ENCODE results near the gene NNMT. TPM values are rescaled to one million over a fixed set of nuclear protein-coding genes. Genes with fewer than 3 reads are reported as not detected.

NNMT gene
- total RNA-seq, 1 donor from 2014 or later = 32.6 TPM

DNA sequence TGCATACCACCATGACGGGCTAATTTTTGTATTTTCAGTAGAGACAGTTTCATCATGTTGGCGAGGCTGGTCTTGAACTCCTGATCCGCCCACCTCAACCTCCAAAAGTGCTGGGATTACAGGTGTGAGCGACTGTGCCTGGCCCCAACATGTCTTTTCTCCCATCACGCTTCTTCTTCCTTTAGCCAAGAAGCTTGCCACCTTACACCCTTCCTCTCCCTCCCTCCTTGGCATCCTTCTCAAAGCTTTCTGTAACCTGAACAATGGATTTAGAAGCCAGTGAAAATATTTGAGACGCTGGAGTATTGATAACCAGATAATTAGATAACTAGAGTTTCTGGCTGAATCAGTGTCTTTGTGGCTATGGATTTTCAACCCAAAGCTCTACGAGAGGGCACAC lies 11.3 kb upstream of the NNMT start:
- no peaks in the 10 kb centered on the region for H3K9me3 ChIP-seq (replicated peaks)
- peaks cover 30% of the 10 kb centered on the region for H3K4me1 ChIP-seq
- peaks cover 5% of the 10 kb centered on the region for H3K27me3 ChIP-seq (ENCODE audit: low read depth)
- H3K27ac ChIP-seq (replicated peaks) = no peak overlapping the region
- no peak overlapping the region for H3K4me3 ChIP-seq
- intact Hi-C loops (cut with micrococcal nuclease) = no loop called here
- DNase-seq = no peak
- no peaks in the 10 kb centered on the region for H3K36me3 ChIP-seq
- no peak for TF ChIP-seq CTCF (IDR thresholded peaks at IDR 0.05; ENCODE audit: borderline replicate concordance)

- H3K36me3 ChIP-seq = no peaks in the 10 kb centered on the region
- H3K9me3 ChIP-seq (replicated peaks) = no peaks in the 10 kb centered on the region
- H3K27me3 ChIP-seq (ENCODE audit: low read depth) = no peaks in the 10 kb centered on the region
- no peak overlapping the region for H3K27ac ChIP-seq (replicated peaks)
- intact Hi-C loops (cut with micrococcal nuclease) = no loop called here
- no peak for TF ChIP-seq CTCF (IDR thresholded peaks at IDR 0.05; ENCODE audit: borderline replicate concordance)
- H3K4me3 ChIP-seq = no peak overlapping the region
- no peak for DNase-seq
- peaks cover 24% of the 10 kb centered on the region for H3K4me1 ChIP-seq
These were observed 10.6 kb upstream of the NNMT start for GRCh38 chr11:114285599-114285998.

GRCh38 chr11:114286229-114286628 lies 10.0 kb upstream of the NNMT start:
- no peak for TF ChIP-seq CTCF (IDR thresholded peaks at IDR 0.05; ENCODE audit: borderline replicate concordance)
- H3K4me3 ChIP-seq = no peak overlapping the region
- no peaks in the 10 kb centered on the region for H3K27me3 ChIP-seq (ENCODE audit: low read depth)
- DNase-seq = no peak
- no peak overlapping the region for H3K27ac ChIP-seq (replicated peaks)
- intact Hi-C loops (cut with micrococcal nuclease) = no loop called here
- H3K4me1 ChIP-seq = peaks cover 22% of the 10 kb centered on the region
- H3K9me3 ChIP-seq (replicated peaks) = no peaks in the 10 kb centered on the region
- no peaks in the 10 kb centered on the region for H3K36me3 ChIP-seq

- Histone ChIP-seq H3K27ac (replicated peaks) (no peak overlapping the region), H3K9me3 (replicated peaks) (no peaks in the 10 kb centered on the region), H3K27me3 (ENCODE audit: low read depth) (no peaks in the 10 kb centered on the region), H3K36me3 (no peaks in the 10 kb centered on the region), H3K4me3 (no peak overlapping the region), H3K4me1 (peaks cover 26% of the 10 kb centered on the region)
- no peak for DNase-seq
- TF ChIP-seq CTCF (IDR thresholded peaks at IDR 0.05; ENCODE audit: borderline replicate concordance) = no peak
- intact Hi-C loops (cut with micrococcal nuclease) = no loop called here
These were observed 9.0 kb upstream of the NNMT start for GRCh38 chr11:114287154-114287553.

DNA sequence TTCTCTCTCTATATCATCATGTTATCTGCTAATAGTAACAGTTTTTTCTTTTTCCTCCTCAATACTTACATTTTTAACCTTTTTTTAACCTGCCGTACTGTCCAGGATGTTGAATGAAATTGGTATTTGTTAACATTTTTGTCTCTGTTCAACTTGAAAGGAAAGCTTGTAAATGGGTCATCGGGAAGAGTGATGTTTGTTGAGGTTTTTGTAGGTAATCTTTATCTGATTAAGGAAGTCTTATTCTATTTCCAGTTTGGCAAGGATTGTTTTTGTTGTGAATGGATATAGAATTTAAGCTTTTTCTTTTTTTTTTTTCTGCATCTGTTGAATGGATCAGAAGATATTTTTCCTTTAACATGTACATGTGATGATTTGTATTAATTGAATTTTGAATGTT lies 8.1 kb upstream of the NNMT start:
- no peak for TF ChIP-seq CTCF (IDR thresholded peaks at IDR 0.05; ENCODE audit: borderline replicate concordance)
- DNase-seq = no peak
- Histone ChIP-seq H3K9me3 (replicated peaks) (no peaks in the 10 kb centered on the region), H3K27me3 (ENCODE audit: low read depth) (no peaks in the 10 kb centered on the region), H3K27ac (replicated peaks) (no peak overlapping the region), H3K4me3 (no peak overlapping the region), H3K36me3 (no peaks in the 10 kb centered on the region), H3K4me1 (peaks cover 36% of the 10 kb centered on the region)
- intact Hi-C loops (cut with micrococcal nuclease) = no loop called here

- H3K4me1 ChIP-seq = peaks cover 42% of the 10 kb centered on the region
- no peaks in the 10 kb centered on the region for H3K36me3 ChIP-seq
- H3K9me3 ChIP-seq (replicated peaks) = no peaks in the 10 kb centered on the region
- no peaks in the 10 kb centered on the region for H3K27me3 ChIP-seq (ENCODE audit: low read depth)
- TF ChIP-seq CTCF (IDR thresholded peaks at IDR 0.05; ENCODE audit: borderline replicate concordance) = no peak
- intact Hi-C loops (cut with micrococcal nuclease) = no loop called here
- DNase-seq = no peak
- H3K27ac ChIP-seq (replicated peaks) = no peak overlapping the region
- H3K4me3 ChIP-seq = no peak overlapping the region
These were observed 6.4 kb upstream of the NNMT start for GRCh38 chr11:114289779-114290178.
